Activated T-helper 1 cell treated with anti-CD3 and anti-CD28 coated beads, Interleukin-2, amount 50 U/mL, for 16 hours (primary cell): ENCODE measurements around the gene CLDN5.

ENCODE experiments used
- DNase-seq, 2 donors: peaks; one replicate each; pipeline ENCODE4 v3.0.0-alpha.2; 2020; ENCODE audit warnings: low read depth in 1 of 2, low spot score in 1 of 2

The CLDN5 gene

GRCh38 chr22:19524170-19525115 lies at the start of gene CLDN5:
Gene CLDN5 (minus strand): TSS chr22:19524410. CDS start chr22:19524255, 155 bp downstream.
- no peak for DNase-seq

GRCh38 chr22:19571995-19572394 lies 47.8 kb upstream of the CLDN5 start:
- no peak for DNase-seq

GRCh38 chr22:19571207-19571795 lies 47.1 kb upstream of the CLDN5 start:
- DNase-seq, result no peak

GRCh38 chr22:19569976-19570375 lies 45.8 kb upstream of the CLDN5 start:
- DNase-seq, result no peak

GRCh38 chr22:19569276-19569640 lies 45.0 kb upstream of the CLDN5 start:
- DNase-seq, result no peak

- DNase-seq, result no peak
Observed at GRCh38 chr22:19568337-19569275, 44.4 kb upstream of the CLDN5 start.

- DNase-seq, result no peak
Observed at GRCh38 chr22:19567157-19568009, 43.2 kb upstream of the CLDN5 start.

GRCh38 chr22:19566279-19567156 lies 42.3 kb upstream of the CLDN5 start:
- DNase-seq, result no peak

GRCh38 chr22:19565382-19566278 lies 41.4 kb upstream of the CLDN5 start:
- DNase-seq, result no peak

- DNase-seq, result no peak
Observed at GRCh38 chr22:19559956-19560355, 35.7 kb upstream of the CLDN5 start.

- DNase-seq, result no peak
Observed at GRCh38 chr22:19559324-19559811, 35.2 kb upstream of the CLDN5 start.

GRCh38 chr22:19556963-19557545 lies 32.8 kb upstream of the CLDN5 start:
- no peak for DNase-seq

GRCh38 chr22:19555651-19556050 lies 31.4 kb upstream of the CLDN5 start:
- DNase-seq, result no peak

- no peak for DNase-seq
Observed at GRCh38 chr22:19554834-19555404, 30.7 kb upstream of the CLDN5 start.

GRCh38 chr22:19553201-19553600 lies 29.0 kb upstream of the CLDN5 start:
- DNase-seq, result no peak

- DNase-seq, result no peak
Observed at GRCh38 chr22:19550382-19550781, 26.2 kb upstream of the CLDN5 start.

GRCh38 chr22:19549428-19549827 lies 25.2 kb upstream of the CLDN5 start:
- DNase-seq, result no peak

GRCh38 chr22:19548964-19549363 lies 24.8 kb upstream of the CLDN5 start:
- DNase-seq, result no peak
